Measurements from ENCODE around the gene MAP4K4. TPM values are rescaled to one million over a fixed set of nuclear protein-coding genes. Genes with fewer than 3 reads are reported as not detected.

Gene MAP4K4
- total and polyA plus RNA-seq, 2 experiments from 2014 or later = 59.1 to 84.4 TPM

DNA sequence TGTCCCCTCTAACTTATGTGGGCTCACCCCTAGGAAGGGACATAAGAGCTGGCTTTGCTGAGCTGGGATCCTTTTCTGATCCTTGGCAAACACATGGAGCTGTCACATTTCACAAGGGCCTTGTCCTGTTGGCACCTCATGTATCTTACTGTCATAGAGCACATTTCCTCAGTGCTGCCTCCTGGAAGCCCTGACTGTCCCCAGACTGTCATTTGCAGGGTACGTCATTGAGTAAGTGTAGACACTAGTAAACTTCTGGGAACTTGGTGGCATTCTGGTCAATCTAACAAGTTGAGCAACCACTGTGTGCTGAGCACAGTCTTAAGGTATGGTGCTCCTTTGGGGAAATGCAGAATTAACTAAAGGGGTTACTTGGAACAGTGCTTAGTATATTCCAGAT lies 199.8 kb downstream of the MAP4K4 start:
- Histone ChIP-seq H3K27ac (no peak overlapping the region), H3K4me1 (ENCODE audit: insufficient read depth) (no peaks in the 10 kb centered on the region), H3K9me3 (ENCODE audit: low read depth) (no peaks in the 10 kb centered on the region), H3K4me2 (no peak overlapping the region), H2AFZ (no peak overlapping the region), H3K4me3 (no peak overlapping the region), H4K20me1 (ENCODE audit: insufficient read depth, poor library complexity, severe bottlenecking) (no peaks in the 10 kb centered on the region), H3K79me2 (no peaks in the 10 kb centered on the region), H3K27me3 (no peaks in the 10 kb centered on the region), H3K36me3 (replicated peaks; ENCODE audit: insufficient read depth, low read depth) (peaks cover 7% of the 10 kb centered on the region), H3K9me2 (replicated peaks; ENCODE audit: insufficient read depth) (no peaks in the 10 kb centered on the region)
- WGBS (ENCODE audit: low lambda C conversion rate, missing lambda C conversion rate) = 100% methylated on average over 1 of the region's 1 CpG
- no peak for DNase-seq (ENCODE audit: low spot score)
- TF ChIP-seq, protein P1, sequence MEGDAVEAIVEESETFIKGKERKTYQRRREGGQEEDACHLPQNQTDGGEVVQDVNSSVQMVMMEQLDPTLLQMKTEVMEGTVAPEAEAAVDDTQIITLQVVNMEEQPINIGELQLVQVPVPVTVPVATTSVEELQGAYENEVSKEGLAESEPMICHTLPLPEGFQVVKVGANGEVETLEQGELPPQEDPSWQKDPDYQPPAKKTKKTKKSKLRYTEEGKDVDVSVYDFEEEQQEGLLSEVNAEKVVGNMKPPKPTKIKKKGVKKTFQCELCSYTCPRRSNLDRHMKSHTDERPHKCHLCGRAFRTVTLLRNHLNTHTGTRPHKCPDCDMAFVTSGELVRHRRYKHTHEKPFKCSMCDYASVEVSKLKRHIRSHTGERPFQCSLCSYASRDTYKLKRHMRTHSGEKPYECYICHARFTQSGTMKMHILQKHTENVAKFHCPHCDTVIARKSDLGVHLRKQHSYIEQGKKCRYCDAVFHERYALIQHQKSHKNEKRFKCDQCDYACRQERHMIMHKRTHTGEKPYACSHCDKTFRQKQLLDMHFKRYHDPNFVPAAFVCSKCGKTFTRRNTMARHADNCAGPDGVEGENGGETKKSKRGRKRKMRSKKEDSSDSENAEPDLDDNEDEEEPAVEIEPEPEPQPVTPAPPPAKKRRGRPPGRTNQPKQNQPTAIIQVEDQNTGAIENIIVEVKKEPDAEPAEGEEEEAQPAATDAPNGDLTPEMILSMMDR (IDR thresholded peaks at IDR 0.05; ENCODE audit: poor library complexity) = no peak
- no peak for TF ChIP-seq EZH2 (IDR thresholded peaks at IDR 0.05; ENCODE audit: borderline replicate concordance)
- TF ChIP-seq EZH2phosphoT487 (IDR thresholded peaks at IDR 0.05; ENCODE audit: low read depth, severe bottlenecking, unreplicated experiment) = no peak

DNA sequence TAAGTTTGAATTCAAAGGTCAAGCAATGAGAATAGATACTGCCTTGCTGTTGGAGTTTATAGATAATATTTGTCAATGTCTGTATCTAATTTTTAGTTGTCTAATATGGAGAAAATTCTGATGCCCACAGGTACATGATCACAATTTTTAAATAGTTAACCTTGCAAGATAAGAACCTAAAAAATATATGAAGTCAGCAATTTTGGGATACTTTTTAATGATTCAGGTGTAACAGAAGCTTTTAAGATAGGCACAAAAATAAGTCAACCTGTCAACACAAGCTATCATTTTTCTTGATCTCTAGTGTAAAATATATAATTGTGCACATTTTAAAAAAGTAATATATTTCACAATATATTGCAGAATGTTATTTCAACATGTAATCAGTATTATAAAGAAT lies 201.8 kb downstream of the MAP4K4 start:
- no peak for DNase-seq (ENCODE audit: low spot score)
- H3K4me2 ChIP-seq = no peak overlapping the region

DNA sequence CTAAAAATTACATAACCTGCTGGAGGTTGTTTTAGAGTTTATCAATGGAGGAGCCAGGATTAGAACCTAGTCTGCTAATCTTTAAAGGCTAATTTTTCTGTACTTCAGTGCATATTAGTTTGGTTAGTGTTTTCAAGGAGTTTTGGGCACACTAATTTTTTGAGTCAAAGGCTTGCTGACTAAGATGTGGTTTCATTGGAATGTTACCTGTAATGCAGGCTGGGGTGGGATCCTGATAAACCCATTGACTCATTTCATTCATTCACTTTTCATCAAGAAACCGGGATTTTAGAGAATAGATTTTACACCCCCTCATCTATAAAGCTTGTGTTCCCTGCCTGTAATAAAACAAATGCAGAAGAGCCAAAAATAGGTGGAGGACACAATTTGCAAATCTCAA lies 202.4 kb downstream of the MAP4K4 start:
- no peak overlapping the region for H3K4me2 ChIP-seq
- TF ChIP-seq EZH2phosphoT487 (IDR thresholded peaks at IDR 0.05; ENCODE audit: low read depth, severe bottlenecking, unreplicated experiment) (no peak), EZH2 (IDR thresholded peaks at IDR 0.05; ENCODE audit: borderline replicate concordance) (no peak)
- TF ChIP-seq, protein P1 (IDR thresholded peaks at IDR 0.05; ENCODE audit: poor library complexity) = no peak
- H3K27me3 ChIP-seq = no peaks in the 10 kb centered on the region
- H3K36me3 ChIP-seq (replicated peaks; ENCODE audit: insufficient read depth, low read depth) = peaks cover 3% of the 10 kb centered on the region
- no peaks in the 10 kb centered on the region for H3K9me2 ChIP-seq (replicated peaks; ENCODE audit: insufficient read depth)
- no peak overlapping the region for H2AFZ ChIP-seq
- no peak overlapping the region for H3K27ac ChIP-seq
- no peak for DNase-seq (ENCODE audit: low spot score)
- no peaks in the 10 kb centered on the region for H3K9me3 ChIP-seq (ENCODE audit: low read depth)
- no peaks in the 10 kb centered on the region for H3K79me2 ChIP-seq
- WGBS (ENCODE audit: low lambda C conversion rate, missing lambda C conversion rate) = 96% methylated on average over 1 of the region's 1 CpG
- H3K4me1 ChIP-seq (ENCODE audit: insufficient read depth) = no peaks in the 10 kb centered on the region
- H4K20me1 ChIP-seq (ENCODE audit: insufficient read depth, poor library complexity, severe bottlenecking) = no peaks in the 10 kb centered on the region
- H3K4me3 ChIP-seq = no peak overlapping the region

More for the DNA sequence above, 201.8 kb downstream of the MAP4K4 start:
- Histone ChIP-seq H3K9me2 (replicated peaks; ENCODE audit: insufficient read depth) (no peaks in the 10 kb centered on the region), H3K4me1 (ENCODE audit: insufficient read depth) (no peaks in the 10 kb centered on the region), H3K27me3 (no peaks in the 10 kb centered on the region), H3K27ac (no peak overlapping the region), H3K36me3 (replicated peaks; ENCODE audit: insufficient read depth, low read depth) (peaks cover 3% of the 10 kb centered on the region), H3K4me3 (no peak overlapping the region), H4K20me1 (ENCODE audit: insufficient read depth, poor library complexity, severe bottlenecking) (no peaks in the 10 kb centered on the region), H2AFZ (no peak overlapping the region), H3K79me2 (no peaks in the 10 kb centered on the region), H3K9me3 (ENCODE audit: low read depth) (no peaks in the 10 kb centered on the region)
- TF ChIP-seq EZH2phosphoT487 (IDR thresholded peaks at IDR 0.05; ENCODE audit: low read depth, severe bottlenecking, unreplicated experiment) (no peak), EZH2 (IDR thresholded peaks at IDR 0.05; ENCODE audit: borderline replicate concordance) (no peak)
- TF ChIP-seq, protein P1 (IDR thresholded peaks at IDR 0.05; ENCODE audit: poor library complexity) = no peak

DNA sequence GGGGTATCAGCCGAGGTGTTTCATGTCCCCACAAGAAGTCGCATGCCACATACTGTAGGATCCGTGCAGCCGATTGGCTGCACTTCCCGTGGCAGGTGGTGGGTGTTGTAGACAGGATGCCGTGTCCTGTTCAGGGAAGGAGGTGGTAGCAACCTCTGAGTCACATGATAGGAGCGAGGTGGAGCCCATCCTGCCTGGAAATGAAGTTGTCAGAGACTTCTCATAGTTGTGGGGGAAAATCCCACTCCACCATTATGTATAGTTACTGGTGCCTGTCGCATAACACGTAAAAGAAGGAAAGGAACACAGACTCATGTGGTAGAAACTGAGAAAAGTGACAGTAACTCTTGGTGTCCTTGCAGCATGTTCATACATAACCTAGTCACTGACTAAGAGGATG lies 202.9 kb downstream of the MAP4K4 start:
- H3K79me2 ChIP-seq = no peaks in the 10 kb centered on the region
- no peaks in the 10 kb centered on the region for H3K9me3 ChIP-seq (ENCODE audit: low read depth)
- H3K4me3 ChIP-seq = no peak overlapping the region
- no peaks in the 10 kb centered on the region for H3K27me3 ChIP-seq
- H4K20me1 ChIP-seq (ENCODE audit: insufficient read depth, poor library complexity, severe bottlenecking) = no peaks in the 10 kb centered on the region
- no peak overlapping the region for H3K27ac ChIP-seq
- no peaks in the 10 kb centered on the region for H3K4me1 ChIP-seq (ENCODE audit: insufficient read depth)
- no peaks in the 10 kb centered on the region for H3K9me2 ChIP-seq (replicated peaks; ENCODE audit: insufficient read depth)
- TF ChIP-seq EZH2 (IDR thresholded peaks at IDR 0.05; ENCODE audit: borderline replicate concordance) (no peak), EZH2phosphoT487 (IDR thresholded peaks at IDR 0.05; ENCODE audit: low read depth, severe bottlenecking, unreplicated experiment) (no peak)
- TF ChIP-seq, protein P1 (IDR thresholded peaks at IDR 0.05; ENCODE audit: poor library complexity) = no peak
- WGBS (ENCODE audit: low lambda C conversion rate, missing lambda C conversion rate) = 97% methylated on average over 9 of the region's 9 CpGs
- no peak overlapping the region for H3K4me2 ChIP-seq
- no peak overlapping the region for H2AFZ ChIP-seq
- H3K36me3 ChIP-seq (replicated peaks; ENCODE audit: insufficient read depth, low read depth) = peaks cover 3% of the 10 kb centered on the region
- DNase-seq (ENCODE audit: low spot score) = no peak
